HG03575 (cell line): ENCODE data around the gene FCRLB.
"Not testable (repeated sequence)": the region's sequence is repeated elsewhere in the genome, so short reads cannot be mapped to it uniquely, and the experiment has no call there.

Source experiments
- ATAC-seq: cut with Tn5 transposase; IDR thresholded peaks from one replicate; pipeline ENCODE4 v1.9.1; 2021; ENCODE audit not compliant: unreplicated experiment, insufficient number of reproducible peaks, low FRiP score; ENCODE audit errors: extremely low read depth

Gene FCRLB

DNA sequence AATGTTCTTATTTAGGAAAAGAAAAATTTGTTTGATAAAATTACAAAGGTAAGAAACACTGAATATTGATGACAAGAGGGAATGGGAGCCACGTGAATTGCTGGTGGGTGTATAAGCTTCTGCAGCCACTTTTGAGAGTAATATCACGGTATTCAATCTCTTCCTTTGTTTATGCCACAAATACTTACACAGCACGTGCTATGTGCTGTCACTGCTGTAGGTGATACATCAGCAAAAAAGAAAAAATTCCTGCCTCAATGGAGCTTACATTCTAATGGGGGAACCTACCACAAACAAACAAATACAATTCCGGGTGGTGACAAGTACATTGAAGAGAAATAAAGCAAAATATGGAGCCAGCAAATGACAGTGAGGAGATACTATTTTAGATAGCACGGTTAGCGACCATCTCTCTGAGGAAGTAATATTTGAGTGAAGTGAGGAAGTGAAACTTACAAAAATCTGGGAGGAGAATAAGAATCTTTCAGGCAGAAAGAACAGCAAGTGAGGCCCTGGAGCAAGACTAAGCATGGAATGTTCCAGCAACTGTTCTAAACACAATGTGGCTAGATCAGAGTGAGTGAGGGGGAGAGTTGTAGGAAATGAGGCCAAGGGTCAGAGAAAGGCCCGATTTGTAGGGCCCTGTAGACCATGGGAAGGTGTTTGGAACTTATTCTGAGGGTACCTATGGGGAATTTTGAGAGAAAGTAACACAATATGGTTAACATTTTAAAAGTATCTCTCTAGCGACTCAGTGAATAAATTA, 2.6 kb upstream of the FCRLB start:
- ATAC-seq: no peak

DNA sequence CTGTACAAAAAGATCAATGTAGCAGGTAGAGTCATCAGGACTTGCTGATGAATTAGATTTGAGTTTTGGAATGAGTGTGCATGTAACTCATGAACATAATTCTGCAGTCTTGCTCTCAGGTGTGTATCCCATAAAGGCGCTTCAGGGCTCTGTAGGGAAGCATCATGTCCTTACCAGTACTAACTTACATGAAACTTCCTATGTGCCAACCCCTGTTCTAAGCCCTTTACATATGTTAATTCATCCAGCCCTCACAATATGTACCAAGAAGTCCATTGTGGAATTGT, 2.1 kb upstream of the FCRLB start:
- ATAC-seq: no peak

DNA sequence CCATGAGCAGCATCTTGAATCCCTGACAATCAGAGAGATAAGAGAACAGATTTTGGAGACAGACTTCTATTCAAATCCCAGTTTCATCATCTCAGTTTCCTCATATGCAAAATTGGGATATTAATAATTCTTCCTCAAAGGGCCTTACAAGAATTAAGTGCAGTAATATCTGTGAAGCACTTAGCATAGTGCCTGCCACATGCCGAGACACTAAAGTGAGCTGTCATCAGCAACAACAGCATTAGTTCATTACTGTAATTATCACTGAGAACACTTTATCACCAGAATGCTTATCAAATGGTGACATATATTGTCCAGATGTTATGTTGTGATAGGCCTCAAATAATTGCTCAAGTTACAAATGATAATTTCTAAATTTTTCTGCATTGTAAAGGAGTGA, 922 bp upstream of the FCRLB start:
- no peak for ATAC-seq

DNA sequence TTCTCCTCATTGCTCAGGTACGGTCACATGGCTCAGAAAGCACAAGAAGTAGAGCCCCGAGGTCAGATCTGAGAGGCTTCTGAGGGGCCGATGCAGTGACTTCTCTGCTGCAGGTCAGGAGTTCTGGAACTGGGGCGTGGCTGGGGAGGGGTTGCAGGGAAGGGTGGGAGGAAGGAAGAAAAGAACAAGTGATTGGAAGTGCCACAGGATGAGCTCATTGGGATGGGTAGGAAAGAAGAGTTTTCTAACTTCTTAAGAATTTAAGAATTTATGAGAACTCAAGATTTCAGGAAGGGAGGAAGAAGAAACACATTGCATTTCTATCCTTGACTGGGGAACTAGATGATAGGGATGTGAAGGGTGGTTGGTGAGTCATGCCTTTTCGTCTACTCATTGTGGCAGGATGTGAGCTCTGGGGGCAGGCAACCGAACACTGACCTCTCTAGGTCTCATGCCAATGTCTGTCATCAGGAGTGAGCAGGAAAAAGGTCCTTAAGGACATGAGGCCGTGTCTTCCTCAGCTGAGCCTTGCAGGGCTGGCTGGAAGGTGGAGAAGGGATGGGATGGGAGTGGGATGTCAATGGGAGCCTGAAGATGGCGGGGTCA, 497 bp downstream of the FCRLB start:
- ATAC-seq: no peak

DNA sequence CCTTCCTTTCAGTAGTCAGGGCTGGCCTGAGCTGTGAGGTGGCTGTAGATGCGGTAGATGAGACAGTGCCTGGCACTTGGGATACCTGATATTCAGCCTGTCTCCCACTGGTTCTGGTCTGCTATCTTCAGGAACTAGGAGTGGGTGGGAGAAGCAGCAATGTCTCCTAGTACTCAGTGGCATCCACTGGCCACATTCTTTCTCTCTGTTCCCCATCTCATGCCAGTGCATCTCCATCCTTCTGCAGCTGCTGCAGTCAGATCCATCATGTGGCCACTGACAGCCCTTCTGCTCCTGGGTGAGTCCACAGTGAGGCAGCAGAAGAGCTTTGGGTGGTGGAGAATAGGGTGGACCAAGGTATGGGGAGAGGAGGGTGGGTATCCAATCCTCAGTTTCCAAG, 1.1 kb downstream of the FCRLB start:
- ATAC-seq: no peak

DNA sequence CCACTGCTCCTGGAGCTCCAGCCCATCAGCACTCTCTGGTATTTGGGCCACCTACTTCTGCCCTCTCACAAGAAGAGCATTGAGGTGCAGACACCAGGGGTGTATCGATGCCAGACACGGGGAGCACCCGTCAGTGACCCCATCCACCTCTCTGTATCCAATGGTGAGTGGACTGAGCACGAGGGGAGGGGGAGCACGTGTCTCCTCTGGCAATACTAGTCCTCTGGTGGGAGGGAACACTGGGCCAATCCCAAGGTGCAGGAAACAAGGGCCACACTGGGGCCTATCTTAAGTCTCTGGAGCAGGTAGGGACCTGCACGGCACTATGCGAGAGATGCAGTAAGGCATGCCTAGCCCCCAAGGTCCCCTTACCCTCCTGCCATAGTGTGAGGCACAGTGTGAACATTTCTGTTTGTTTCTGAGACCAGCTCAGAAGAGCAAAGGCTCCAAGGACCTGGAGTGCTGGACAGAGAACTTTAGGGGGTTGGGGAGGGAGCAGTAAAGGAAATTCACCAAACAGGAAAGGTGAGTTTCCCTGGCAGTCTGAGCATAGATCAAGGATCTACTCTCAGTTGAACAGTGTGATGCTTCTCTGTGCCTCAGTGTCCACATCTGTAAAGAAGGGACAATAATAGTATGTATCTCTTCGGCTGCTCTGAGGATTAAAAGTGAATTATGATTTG, 2.3 kb downstream of the FCRLB start:
- ATAC-seq: no peak

DNA sequence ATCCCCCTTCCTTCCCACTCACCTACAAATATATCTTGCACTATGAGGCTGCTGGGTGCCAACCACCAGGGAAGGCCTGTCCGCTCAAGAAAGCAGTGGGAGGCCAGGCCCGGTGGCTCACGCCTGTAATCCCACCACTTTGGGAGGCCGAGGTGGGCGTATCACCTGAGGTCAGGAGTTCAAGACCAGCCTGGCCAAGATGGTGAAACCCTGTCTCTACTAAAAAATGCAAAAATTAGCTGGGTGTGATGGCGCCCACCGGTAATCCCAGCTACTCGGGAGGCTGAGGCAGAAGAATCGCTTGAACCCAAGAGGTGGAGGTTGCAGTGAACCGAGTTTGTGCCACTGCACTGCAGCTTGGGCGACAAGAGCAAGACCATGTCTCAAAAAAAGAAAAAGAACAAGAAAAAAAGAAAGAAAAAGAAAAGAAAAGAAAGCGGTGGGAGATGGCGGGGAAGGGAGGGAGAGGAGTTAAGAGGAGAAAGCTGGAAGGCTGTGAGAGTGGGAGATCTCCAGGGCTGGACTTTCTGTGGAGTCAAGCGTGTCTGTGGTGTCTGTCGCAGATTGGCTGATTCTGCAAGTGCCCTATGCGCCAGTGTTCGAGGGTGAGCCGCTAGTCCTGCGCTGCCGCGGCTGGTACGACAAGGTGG, 4.0 kb downstream of the FCRLB start:
- ATAC-seq: not testable (repeated sequence)

DNA sequence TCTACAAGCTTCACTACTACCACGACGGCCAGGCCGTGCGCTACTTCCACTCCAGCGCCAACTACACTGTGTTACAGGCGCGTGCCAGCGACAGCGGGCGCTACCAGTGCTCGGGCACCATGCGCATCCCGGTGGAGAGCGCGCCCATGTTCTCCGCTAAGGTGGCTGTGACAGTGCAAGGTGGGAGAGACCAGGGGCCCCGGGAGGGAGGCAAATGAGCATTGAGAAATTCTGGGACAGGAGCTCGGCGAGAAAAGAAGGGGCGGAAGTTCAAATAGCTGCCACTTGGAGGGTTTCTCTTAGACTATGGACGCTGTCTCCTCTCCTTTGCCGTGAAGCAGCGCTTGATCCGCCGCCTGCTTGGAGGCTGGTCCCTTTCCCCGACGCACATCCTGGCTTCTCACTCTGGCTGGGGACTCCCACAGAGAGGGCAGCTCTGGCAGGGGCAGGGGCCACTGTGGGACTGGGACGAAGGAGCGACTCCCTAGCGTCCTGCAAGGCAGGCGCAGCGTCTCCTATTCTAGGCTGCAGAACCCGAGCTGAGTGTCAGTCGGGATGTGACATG, 4.6 kb downstream of the FCRLB start:
- ATAC-seq: no peak

DNA sequence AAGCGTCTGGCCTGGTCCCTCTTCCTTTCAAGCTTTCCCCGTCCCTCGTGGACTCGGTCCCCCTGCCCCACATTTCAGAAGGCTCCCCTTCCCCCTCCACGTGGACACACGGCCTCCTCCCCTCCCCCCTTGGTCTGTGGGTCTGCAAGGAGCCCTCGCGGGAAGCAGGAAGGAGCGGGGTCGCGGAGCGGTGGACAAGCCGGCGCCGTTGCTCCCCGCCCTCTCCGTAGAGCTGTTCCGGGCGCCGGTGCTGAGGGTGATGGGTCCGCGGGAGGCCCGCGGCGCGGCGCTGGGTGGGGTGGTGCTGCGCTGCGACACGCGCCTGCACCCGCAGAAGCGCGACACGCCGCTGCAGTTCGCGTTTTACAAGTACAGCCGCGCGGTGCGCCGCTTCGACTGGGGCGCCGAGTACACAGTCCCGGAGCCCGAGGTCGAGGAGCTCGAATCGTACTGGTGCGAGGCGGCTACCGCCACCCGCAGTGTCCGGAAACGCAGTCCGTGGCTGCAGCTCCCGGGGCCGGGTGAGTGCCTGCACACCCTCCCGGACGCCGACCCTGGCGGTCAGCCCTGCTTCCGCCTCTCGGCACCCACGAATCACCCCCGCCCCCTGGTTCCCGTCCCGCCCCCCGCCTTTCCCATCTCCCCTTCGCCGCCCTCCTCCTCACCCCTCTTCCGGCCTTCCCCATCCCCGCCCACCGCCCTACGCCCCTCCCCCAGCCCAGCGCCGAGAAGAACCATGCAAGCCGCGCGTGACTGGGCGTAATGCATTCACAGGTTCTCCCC, 5.3 kb downstream of the FCRLB start:
- ATAC-seq: no peak

DNA sequence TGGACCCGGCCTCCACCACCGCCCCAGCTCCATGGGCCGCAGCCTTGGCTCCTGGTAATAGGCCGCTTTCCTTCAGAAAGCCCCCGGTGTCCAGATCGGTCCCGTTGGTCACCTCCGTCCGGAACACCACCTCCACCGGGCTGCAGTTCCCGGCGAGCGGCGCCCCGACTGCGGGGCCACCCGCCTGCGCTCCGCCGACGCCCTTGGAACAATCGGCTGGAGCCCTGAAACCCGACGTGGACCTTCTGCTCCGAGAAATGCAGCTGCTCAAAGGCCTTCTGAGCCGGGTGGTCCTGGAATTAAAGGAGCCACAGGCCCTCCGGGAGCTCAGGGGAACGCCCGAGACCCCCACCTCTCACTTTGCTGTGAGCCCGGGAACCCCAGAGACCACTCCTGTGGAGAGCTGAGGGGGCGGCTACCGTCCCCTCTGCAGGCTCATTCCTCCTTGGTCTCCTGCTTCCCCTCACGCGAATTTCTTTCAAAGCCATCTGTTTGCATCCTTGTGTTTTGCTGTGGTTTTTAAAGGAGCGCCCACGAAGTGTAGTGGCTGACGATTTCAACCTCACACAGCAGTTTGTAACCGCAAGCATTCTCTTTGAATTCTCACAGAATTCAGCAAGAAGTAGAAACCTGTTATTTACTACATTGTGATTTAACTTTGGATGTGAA, 6.0 kb downstream of the FCRLB start:
- ATAC-seq: no peak

DNA sequence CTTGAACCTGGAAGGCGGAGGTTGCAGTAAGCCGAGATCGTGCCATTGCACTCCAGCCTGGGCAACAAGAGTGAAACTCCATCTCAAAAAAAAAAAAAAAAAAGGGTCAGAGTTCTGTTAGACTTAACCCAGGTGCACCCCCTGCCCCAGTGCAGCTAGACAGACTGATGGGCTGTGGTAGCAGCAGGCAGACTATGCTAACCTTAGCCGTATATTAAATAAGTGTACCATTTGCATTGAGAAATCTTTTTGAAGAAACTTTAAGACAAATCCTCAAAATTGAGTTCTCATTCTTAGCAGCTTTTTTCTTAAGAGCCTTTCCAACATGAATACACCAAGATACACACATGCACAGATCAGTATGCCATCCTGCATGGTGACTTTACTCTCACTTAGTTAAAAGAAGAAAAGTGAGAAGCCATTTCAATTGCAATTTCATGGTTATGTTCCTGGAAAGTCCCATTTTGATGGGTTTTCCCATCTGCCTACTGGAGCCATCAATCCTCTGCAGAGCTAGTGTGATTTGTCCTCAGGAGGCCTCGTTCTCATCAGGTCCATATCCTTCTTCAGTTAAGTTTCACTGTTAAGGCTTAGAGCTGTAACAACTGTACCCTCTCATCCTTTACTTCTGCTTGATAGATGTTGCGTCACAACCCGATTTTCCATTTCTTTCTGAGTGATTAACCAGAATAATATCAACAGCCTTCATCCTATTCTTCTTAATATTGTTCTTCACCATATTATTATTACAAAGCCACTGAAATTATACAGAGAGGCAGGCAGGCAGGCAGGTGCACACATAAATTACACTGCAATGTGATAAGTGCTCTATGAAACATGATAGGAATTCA, 7.3 kb downstream of the FCRLB start:
- ATAC-seq: no peak

DNA sequence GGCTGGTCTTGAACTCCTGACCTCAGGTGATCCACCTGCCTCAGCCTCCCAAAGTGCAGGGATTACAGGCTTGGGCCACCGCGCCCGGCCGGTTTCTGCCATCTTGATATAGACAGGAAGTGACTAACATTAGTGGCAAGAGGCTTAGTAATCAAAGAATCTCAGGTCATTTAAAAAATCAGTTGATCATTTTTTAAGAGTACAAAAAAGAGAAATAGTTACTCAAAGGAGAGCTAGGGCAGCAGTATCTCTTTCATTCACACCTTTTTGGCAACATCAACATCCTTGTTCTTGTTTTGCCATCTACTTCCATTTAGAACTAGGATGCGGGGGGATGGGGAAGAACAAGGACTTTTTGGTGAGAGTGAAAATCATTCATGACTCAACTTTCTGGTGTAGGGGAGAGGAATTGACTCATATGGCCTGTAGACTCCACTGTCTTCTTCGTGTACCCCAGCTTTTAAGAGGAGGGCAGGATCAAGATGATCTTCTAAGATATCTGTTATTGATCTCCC, 8.8 kb downstream of the FCRLB start:
- no peak for ATAC-seq

DNA sequence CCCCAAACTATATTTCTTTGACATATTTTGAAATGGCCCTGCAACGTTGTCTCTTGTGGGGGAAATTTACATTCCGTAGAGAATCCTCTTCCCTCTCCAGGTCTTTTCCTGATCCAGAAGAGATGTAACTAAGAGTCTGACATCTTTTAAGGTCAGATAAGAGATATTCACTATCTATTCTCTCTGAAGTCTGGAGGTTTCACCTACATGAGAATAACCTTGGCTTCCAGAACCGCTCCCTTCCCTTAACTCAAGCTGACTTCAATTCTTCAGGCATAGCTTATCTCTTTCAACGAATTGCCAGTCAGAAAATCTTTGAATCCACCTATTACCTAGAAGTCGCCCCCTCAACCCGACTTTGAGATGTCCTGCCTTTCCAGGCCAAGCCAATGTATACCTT, 9.9 kb downstream of the FCRLB start:
- ATAC-seq: no peak

DNA sequence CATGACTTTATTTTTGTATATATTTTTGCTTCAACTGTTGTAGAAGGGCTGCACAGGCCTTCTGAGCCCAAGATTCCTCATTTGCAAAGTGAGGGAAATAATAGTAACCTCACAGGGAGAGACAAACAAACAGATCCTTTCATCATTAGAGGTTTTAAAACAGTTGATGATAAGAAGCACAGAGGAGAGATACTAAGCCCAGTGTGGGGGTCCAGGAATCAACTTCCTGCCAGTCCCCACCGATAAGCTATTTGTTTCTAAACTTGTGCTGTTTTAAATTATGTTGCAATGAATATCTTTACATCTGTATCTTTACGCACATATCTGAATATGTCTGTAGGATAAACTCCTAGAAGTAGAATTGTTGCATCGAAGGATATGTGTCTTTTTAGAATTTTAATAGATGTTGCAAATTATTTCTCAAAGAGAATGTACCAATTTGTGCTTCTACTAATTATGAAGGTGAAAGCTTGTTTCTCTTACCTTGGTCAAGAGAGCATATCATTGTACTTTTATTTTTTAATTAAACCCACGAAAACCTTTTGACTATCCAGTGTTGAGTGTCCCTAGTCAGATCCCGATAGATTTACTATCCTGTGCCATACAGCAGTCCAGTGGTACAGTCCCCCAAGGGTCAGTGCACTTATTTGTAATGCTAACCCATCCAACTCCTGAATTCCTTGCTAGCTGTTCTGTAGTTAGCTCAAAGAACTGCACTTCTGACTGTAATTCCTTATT, 10.8 kb downstream of the FCRLB start:
- no peak for ATAC-seq

DNA sequence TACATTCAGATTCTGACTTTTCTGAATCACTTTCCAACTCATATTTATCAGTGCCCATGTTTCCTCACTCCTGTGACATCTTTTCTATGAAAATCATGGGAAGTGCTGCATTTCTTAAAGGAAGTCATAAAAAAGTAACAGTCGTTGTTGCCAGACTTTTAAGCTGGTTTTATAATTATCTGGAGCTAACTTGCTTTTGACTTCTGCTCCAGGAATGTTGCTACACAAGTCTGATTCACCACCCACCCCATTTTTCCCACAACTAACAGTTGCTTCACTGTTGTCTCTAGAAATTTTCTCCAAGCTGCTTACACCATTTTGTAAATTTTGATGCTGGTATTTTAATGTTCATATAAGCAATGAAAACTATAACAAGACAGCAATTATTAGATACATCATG, 12.2 kb downstream of the FCRLB start:
- ATAC-seq: no peak

DNA sequence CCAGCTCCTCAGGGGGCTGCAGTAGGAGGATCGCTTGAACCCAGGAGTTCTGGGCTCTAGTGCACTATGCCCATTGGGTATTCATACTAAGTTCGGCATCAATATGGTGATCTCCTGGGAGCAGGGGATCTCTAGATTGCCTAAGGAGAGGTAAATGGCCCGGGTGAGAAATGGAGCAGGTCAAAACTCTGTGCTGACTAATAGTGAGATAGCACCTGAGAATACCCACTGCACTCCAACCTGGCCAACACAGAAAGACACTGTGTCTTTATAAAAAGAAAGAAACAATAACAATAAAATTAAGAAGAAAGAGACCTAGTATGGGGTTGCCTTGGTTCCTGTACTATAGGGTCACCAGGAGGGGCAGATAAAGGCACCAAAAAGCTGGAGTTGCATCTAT, 14.5 kb downstream of the FCRLB start:
- ATAC-seq: no peak
